Kidney tubule cell (primary cell): ENCODE measurements around the gene BTF3L4.
"Not testable (repeated sequence)": the region's sequence is repeated elsewhere in the genome, so short reads cannot be mapped to it uniquely, and the experiment has no call there.

ENCODE experiments used
- DNase-seq: peaks from one replicate; pipeline ENCODE4 v3.0.0-alpha.2; 2018; ENCODE audit warnings: low spot score

The BTF3L4 gene

DNA sequence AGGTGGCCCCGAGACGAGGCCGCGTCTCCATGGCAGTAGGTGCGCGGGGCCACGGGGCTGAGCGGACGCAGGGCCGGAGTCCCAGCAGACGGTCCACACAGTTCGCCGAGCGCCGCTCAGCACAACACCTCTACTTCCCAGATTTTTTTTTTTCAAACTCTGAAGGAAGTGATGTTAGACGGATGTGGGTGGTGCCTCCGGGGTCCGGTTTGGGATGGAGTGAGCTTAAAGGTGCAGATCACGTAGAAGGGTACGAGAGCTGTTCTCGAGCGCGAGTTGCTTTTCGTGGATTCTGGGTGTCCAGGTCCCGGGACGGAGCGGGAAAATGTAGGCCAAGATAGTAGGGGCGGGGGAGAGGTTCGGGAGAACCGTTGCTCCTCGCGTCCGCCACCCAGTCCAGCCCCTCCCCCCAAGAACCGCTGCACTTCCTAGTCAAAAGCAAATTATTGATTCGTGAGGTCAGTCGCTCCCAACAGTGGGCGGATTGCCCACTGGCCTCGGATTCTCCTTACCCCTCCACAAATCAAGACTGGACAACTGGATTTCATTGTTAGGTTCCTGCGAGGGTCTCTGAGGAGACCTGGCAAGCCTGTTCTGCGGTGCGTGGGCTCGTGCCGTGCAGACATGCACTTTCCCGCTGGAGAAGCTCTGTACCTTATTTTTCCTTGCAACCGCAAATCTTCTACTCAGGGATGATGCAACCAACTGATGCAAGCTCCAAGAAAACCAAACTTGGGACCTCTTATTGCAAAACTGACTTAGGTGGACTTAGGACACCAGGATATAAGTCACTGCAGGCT is 829 bp upstream of the BTF3L4 start, which contains the start of gene TXNDC12:
TSS of gene TXNDC12 (minus strand) at position 126 of the 800 bp plus-strand sequence. CDS start at position 31, 95 bp downstream.
- peak; percentile 94 for DNase-seq

- no peak for DNase-seq
Observed at GRCh38 chr1:52055866-52056162, 281 bp upstream of the BTF3L4 start.

- no peak for DNase-seq
Observed at GRCh38 chr1:52056937-52057231, 789 bp downstream of the BTF3L4 start.

GRCh38 chr1:52057255-52057654 is 1.2 kb downstream of the BTF3L4 start:
- no peak for DNase-seq

- DNase-seq = no peak
Observed at GRCh38 chr1:52057876-52058415, 1.9 kb downstream of the BTF3L4 start.

GRCh38 chr1:52059321-52059720 is 3.2 kb downstream of the BTF3L4 start:
- DNase-seq = peak; percentile 48

GRCh38 chr1:52059888-52060287 is 3.8 kb downstream of the BTF3L4 start:
- DNase-seq = no peak

DNA sequence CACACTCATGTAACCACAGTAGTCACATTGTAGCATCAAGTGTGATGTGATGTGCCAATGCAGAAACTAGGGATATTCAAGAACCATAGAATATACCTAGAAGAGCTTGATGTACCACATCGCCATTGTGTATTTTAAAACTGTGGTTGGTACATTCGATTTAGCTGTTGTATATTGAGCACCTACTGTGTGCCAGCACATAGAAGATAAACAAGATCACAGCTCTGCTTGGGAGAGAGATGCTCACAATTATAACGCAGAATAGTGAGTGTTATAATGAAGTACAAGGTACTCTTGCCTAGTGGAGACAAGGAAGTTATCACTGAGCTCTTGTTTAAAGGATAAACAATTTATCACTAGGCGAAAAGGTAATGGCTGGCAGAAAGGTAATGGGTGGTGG is 4.7 kb downstream of the BTF3L4 start:
- no peak for DNase-seq

DNA sequence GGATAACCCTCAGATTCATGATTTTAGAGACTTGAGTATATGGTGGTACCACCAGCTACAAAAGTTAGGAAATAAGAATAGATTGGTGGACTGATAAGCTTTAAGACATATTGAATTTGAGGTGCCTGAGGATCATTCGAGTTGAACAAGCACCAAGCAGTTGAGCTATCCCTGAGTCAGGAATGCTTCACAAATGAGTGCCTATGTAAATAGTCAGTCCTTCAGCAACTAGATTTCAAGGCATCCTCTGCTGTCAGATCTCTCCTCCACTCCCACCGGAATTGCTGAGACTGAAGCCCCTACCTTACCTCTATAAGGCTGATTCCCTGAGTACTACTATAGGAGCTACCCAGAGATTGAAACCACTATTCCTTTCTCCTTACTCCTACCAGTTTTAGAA is 7.1 kb downstream of the BTF3L4 start:
- peak; percentile 37 for DNase-seq

GRCh38 chr1:52070704-52071103 is 14.6 kb downstream of the BTF3L4 start:
- DNase-seq = no peak

GRCh38 chr1:52072291-52072690 is 16.2 kb downstream of the BTF3L4 start:
- no peak for DNase-seq

GRCh38 chr1:52077277-52077676 is 21.2 kb downstream of the BTF3L4 start:
- not testable (repeated sequence) for DNase-seq

DNA sequence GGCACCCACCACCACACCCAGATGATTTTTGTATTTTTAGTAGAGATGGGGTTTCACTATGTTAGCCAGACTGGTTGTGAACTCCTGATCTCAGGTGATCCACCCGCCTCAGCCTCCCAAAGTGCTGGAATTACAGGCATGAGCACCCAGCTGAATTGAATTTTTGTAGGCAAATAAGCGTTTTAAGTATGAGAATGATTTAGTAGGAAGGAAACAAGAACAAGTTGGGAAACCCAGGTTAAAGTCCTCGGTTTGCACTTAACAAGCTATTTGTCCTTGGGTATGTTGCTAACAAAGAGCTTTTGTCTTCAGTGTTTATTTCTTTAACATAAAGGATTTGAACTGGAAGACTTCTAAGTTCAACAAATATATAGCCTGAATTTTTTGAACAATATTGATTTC is 23.9 kb downstream of the BTF3L4 start:
- DNase-seq = no peak

DNA sequence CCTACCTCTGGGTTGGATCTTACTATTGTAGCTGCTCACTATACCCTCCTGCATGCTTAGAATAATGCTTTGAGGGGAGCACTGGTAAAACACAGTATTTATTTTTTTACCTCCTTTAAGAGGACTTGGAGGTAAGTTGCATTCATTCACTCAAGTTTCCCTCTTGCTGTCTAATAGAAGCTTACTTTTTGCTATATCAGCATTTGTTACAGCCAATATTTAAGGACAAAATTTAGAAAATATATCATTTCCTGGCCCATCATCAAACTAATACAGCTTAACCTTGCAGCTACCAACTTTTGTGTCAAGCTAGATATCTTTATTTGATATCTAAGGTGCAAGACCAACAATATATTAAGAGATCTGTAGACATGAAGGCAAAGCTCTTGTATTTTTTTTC is 31.8 kb downstream of the BTF3L4 start:
- DNase-seq = not testable (repeated sequence)

- not testable (repeated sequence) for DNase-seq
Observed at GRCh38 chr1:52094300-52094699, 38.2 kb downstream of the BTF3L4 start.

DNA sequence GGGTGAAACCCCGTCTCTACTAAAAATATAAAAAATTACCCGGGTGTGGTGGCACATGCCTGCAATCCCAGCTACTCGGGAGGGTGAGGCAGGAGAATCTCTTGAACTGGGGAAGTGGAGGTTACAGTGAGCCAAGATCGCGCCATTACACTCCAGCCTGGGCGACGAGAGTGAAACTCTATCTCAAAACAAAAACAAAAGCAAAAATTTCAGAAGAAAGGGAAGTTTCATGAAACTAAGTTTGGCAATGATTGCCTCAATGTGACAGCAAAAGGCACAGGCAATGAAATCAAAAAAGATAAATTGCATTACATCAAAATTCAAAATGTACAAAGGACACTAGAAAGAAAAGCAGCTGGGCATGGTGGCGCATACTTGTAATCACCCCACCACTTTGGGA is 40.1 kb downstream of the BTF3L4 start:
- DNase-seq = no peak

- no peak for DNase-seq
Observed at GRCh38 chr1:52098139-52098871, 42.2 kb downstream of the BTF3L4 start.

GRCh38 chr1:52102336-52103013 is 46.4 kb downstream of the BTF3L4 start:
- DNase-seq = no peak

DNA sequence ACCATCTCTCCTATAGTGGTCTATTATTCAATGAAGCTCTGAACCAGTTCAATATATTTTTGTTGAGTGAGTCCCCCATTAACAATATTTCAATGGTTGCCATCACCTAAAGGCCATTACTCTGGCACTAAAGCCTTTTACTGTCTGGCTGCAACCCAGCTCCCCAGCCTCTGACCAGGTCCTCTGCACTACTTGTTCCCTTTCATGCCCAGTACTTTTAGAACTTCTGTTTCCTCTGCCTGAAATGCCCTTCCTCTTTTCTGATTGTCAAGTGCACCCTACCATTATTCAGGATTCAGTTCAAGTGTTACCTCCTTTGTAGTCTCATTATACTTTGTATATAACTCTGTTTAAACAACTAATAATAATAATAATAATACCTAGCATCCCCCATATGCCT is 55.4 kb downstream of the BTF3L4 start:
- DNase-seq = no peak

- DNase-seq = no peak
Observed at GRCh38 chr1:52112489-52112888, 56.4 kb downstream of the BTF3L4 start.

- DNase-seq = no peak
Observed at GRCh38 chr1:52119301-52120079, 63.4 kb downstream of the BTF3L4 start.

GRCh38 chr1:52122384-52122783 is 66.3 kb downstream of the BTF3L4 start:
- no peak for DNase-seq
